GM20000 (cell line): Measurements from ENCODE around the gene TEX35.

Experiments
- DNase-seq: peaks from one replicate; pipeline ENCODE4 v3.0.0; 2012; ENCODE audit warnings: low spot score
- TF ChIP-seq, protein P1 (sequence below): IDR thresholded peaks from 2 replicates; pipeline ENCODE4 v1.5.1; 2012; ENCODE audit warnings: mild to moderate bottlenecking, control low read depth; ENCODE audit errors: extremely low read depth, missing control alignments

The TEX35 gene

DNA sequence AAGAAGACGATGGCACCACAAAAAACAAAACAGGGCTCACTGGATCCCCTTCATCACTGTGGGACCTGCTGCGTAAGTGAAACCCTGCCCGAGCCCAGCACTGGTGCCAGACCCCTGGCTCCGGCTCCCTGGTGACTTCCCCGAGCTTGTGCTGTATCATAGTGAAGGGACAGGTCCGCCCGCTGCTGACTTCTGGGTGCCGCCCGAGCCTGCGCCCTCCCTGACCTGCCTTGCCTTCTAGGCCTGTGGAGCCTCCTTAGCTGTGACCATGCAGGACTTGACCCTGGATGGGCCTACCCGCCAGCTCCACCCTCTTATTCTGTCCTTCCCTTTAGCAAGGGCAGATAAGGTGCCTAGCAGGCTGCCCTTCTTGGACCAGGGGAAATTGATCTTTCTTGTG is 7.9 kb downstream of the TEX35 start:
- TF ChIP-seq, protein P1, sequence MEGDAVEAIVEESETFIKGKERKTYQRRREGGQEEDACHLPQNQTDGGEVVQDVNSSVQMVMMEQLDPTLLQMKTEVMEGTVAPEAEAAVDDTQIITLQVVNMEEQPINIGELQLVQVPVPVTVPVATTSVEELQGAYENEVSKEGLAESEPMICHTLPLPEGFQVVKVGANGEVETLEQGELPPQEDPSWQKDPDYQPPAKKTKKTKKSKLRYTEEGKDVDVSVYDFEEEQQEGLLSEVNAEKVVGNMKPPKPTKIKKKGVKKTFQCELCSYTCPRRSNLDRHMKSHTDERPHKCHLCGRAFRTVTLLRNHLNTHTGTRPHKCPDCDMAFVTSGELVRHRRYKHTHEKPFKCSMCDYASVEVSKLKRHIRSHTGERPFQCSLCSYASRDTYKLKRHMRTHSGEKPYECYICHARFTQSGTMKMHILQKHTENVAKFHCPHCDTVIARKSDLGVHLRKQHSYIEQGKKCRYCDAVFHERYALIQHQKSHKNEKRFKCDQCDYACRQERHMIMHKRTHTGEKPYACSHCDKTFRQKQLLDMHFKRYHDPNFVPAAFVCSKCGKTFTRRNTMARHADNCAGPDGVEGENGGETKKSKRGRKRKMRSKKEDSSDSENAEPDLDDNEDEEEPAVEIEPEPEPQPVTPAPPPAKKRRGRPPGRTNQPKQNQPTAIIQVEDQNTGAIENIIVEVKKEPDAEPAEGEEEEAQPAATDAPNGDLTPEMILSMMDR = no peak
- no peak for DNase-seq

DNA sequence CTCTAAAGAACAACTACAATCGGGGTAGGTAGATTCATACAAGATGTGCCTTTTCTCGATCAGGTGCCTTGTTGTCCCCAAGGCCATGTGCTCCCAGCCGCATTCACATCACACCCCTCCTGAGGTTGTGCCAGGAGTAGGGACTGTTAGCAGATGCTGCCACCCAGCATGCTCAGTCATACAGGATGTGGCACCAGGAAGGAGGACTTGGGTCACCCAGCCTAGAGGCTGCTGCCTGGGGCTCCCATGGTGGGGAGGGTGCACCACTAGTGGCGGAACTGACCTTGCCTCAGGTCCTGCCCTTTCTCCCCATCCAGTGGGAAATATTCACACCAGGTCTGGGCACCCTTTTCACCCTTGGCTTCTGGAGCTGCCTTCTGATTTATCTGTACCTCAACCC is 8.3 kb downstream of the TEX35 start:
- no peak for DNase-seq
- TF ChIP-seq, protein P1 = no peak

GRCh38 chr1:178527117-178527516 is 14.2 kb downstream of the TEX35 start:
- no peak for DNase-seq
- TF ChIP-seq, protein P1 = no peak

- DNase-seq = no peak
- TF ChIP-seq, protein P1 = no peak
Measured at GRCh38 chr1:178528228-178528952, 15.5 kb downstream of the TEX35 start.

DNA sequence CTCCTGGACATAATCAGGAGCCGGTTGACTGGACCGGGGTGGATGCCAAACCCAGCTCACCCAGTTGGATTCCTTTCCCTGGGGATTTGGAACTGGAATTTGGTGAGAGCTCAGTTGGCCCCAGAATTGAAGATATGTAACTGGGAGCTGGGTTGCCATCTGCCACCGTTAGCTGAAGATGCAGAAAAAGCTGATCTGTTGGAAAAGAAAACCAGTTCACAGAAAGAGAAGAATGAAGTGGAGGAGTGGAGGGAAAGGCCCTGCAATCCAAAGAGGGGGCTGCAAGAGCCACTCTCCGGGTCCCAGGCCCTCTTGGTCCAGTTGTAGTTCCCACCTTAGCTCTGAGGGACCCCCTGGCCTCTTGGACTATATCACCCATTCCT is 16.0 kb downstream of the TEX35 start:
- DNase-seq = no peak
- TF ChIP-seq, protein P1 = no peak

DNA sequence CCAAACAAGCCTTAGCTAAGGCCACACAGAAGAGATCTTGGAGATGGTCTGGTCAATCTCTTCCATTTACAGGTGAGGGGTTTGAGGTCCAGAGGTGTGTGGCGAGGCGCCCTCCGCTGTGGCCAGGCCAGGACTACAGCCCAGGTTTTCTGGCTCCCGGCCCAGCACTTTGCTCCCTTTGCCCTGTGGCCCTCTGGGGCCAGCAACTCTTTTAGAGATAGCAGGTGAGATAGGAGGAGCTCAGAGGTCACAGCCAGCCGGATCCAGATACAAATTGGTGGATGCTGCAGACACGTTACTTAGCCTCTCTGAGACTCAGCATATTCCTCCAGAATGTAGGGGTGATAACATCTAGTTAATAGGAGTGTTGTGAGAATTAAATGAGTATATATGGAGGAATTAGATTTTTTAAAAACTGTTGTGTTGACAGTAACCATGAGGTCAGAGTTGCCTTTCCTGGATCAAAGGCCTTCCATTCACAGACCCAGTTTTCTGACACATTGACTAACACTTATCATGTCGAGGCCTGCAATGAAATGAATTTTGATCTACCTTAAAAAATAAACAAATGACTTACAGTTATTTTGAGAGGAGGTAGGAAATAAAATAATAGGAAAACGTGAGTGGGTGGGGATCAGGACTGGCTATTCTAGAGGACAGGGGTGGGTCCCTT is 16.6 kb downstream of the TEX35 start:
- TF ChIP-seq, protein P1 = no peak

GRCh38 chr1:178530037-178530402 is 17.1 kb downstream of the TEX35 start:
- DNase-seq = no peak
- TF ChIP-seq, protein P1 = no peak

More for the DNA sequence above, 16.6 kb downstream of the TEX35 start:
- DNase-seq = no peak
